Ramos (cell line): ENCODE measurements around the gene ANO4.
"Not testable (repeated sequence)": the region's sequence is repeated elsewhere in the genome, so short reads cannot be mapped to it uniquely, and the experiment has no call there.

Source experiments
- in situ Hi-C: fragments of 300-500 bp; cut with MboI; formaldehyde crosslinking; loops from one replicate; pipeline ENCODE4 v1.14.3; 2022; ENCODE audit warnings: low sequenced_read_pairs; ENCODE audit not compliant: unreplicated experiment

The ANO4 gene

DNA sequence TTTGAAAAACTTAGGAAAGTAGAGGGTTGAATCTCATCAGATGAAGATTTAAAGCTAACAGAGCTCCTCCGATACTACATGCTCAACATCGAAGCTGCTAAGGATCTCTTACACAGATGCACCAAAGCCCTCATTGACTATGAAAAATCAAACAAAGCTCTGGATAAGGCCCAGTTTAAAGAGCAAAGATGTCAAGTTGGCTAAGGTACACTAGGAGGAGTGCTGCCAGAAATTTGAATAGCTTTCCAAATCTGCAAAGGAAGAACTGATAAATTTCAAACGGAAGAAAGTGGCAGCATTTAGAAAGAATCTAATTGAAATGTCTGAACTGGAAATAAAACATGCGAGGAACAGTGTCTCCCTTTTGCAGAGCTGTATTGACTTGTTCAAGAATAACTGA, 274.3 kb downstream of the ANO4 start:
- in situ Hi-C loops, result no loop called here

DNA sequence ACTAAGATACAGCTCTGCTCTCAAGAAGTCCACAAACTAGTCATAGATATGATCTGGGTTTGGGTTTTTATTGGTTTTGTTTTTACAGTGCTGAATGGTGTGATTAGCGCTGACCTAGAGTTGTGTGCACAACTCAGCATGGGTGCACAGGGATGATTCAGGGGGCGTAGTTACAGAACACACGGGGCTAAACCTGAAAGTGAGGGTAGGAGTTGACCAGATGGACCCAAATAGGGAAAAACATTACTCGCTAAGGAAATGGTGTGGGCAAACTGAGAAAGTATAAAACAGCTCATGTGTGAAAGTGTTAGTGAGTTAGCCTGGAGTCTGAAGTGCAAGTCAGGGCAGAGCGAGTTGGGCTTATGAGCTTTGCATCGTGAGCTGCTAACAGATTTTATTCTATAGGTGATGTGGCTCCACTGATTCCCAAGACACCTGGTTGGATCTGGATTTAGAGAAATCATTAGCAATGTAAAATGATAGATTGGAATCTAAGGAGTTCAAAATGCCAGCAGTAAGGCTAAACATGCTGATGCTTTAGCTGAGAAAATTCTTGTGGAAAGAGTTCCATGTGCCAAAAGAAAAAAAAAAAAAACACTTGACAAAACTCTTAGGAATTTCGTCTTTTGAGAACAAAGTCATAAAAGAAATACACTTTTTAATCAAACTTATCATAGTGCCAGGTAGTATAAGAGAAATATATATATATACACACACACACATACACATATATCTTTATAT, 280.5 kb downstream of the ANO4 start:
- in situ Hi-C loops, result no loop called here

GRCh38 chr12:101076921-101077320, 282.3 kb downstream of the ANO4 start:
- in situ Hi-C loops, result no loop called here

DNA sequence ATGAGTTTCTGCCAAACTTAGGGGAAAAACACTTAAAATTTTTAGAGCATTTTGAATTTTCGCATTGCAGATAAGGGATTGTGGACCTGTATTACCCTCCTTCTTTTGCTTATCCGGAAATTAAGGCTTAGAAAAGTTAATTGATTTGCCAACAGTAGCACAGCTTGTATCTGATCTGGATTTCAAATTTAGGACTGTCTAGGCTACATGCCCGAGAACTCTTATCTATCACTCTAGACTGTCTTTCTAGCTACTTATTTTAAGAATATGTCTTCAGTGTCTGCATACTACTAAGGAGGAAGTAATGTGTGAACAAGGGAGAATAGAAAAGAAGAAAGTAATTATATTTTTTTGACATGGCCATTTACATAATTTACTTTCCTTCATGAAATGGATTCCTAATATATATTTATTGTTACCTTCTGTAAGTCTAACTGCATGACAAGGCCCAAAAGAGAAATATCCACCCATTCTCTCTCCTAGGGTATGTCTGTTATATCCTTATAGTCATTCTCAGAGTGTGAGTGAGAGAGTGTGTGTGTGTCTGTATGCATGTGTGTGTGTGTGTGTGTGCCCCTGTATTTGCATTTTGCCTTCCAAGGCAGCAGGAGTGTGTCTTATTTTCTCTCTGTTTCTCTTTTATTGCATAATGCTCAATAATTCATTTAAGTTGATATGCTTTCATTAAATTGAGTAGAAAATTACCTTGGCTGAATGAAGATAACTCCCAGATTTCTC, 283.4 kb downstream of the ANO4 start:
- in situ Hi-C loops, result no loop called here

DNA sequence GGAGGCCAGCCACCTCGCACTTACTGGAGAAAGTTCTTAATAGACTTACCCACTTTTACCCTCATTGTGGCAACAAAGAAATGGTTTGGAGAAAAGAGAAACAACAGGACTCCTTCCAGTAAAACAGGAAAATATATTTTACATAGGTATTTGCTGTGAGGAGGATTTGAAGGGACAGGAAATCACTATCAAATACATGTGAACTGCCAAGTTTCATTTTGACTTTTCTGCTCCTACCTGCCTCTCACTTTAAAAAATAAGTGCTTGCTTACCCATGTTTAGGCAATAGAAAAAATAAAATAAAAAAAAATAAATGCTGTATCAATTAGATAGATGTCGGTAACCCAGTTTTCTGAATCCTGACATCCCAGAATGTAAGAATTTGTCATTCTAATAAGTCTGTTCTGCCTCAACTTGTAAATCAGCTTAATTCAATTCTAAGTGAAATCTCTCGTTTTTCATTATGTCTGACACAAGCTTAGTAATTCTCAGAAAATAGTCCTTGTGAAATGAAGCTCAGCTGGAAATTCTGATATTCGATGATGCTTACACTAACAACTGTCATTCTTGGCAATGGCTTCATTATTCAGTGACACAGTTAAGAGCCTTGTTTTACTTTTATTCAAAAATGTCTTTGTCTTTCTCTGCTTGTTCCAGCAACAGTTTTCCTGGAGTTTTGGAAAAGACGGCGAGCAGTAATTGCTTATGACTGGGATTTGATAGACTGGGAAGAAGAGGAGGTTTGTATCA, 284.1 kb downstream of the ANO4 start:
- in situ Hi-C loops, result no loop called here

DNA sequence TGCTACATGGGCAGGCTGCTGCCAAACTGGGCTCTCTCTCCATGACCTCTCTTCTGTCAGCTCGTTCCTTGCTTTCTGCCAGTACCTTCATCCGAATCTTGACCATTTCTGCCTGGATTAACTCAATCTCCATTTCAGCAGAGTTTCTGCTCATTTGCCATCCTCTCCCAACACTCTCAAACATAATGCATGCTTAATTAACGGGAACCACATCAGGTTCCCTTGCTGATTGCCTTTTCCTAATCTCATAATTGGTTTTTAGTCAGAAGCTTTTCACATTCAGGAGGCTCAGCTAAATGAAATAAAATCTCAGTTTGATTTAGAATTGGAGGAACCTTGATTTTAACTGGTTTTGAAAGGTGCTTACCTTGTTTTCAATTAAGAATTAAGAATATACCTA, 288.1 kb downstream of the ANO4 start:
- in situ Hi-C loops, result no loop called here

DNA sequence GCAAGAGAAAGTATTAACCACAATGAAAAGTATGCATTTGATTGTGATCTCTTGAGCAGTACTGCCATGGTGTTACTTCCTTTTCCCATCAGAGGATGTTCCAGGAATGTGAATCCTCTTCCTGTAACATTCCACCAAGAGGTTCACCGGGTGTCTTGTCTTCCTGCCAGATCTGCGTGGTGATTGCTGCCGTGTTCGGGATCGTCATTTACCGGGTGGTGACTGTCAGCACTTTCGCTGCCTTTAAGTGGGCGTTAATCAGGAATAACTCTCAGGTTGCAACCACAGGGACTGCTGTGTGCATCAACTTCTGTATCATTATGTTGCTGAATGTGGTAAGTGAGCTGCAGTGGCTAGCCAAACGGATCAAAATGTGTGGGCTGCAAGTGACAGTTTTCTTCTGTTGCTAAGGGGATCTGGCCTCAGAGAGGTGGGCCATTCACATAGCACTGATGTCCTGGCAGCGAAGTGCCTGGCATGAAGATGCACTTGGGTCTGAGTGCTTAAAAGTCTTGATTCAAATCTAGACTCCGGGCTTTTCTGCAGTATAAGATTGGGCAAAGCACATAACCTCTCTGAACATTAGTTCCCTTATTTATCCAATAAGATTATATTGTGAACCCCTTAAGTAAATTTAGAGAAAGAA, 292.0 kb downstream of the ANO4 start:
- in situ Hi-C loops, result no loop called here

DNA sequence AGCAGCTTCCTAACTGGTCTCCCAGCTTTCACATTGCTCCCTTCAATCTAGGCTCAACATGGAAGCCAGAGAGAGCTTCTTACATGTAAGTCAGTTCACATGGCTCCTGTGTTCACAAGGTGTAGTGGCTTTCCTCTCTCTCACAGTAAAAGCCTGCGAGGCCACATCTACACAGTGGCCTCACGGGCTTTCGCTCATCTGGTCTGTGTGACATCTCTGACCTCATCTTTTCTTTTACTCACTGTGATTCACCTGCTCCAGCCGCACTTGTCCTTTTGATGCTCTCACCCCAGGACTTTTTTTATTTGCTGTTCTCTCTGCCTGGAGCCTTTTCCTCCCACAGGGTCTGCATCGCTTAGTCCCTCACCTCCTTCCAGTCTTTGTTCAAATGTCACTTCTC, 293.3 kb downstream of the ANO4 start:
- in situ Hi-C loops, result no loop called here

- in situ Hi-C loops, result no loop called here
These were observed 294.7 kb downstream of the ANO4 start for GRCh38 chr12:101089271-101089670.

- in situ Hi-C loops, result not testable (repeated sequence)
These were observed 295.6 kb downstream of the ANO4 start for GRCh38 chr12:101090222-101090621.

DNA sequence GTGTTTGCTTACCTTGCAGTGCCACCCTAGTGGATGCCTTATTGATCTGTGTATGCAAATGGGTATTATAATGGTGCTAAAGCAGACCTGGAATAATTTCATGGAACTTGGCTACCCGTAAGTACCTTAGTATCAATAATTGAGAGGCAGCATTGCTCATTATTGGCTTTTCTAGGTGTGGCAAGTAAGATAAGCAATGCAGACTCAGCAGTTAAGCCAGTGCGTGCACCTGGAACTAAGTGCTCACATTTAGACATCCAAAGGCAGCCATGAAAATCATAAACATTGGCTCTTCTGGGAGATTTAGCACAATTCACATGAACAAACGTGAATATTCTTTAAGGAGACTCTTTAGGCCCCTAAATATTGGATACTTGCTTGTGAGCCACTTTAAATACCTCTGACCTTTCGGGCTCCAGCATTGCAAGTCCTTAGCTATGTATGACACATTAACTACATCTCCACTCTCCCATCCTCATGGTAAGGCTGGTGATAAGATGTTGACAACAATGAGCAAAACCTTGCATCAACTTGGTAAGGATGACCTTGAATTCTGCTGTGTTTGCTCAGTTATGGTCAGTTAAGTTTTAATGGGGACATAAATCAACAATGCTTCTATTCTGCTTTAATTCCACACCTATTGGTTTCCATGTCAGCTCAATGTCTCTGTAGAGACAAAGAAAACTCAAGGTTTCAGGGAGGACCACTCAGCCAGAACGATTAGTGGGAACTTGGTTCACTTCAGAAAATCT, 303.4 kb downstream of the ANO4 start:
- in situ Hi-C loops, result no loop called here

GRCh38 chr12:101107032-101107763, 312.6 kb downstream of the ANO4 start:
- in situ Hi-C loops, result no loop called here

GRCh38 chr12:101108130-101108529, 313.6 kb downstream of the ANO4 start:
- in situ Hi-C loops, result no loop called here

- in situ Hi-C loops, result no loop called here
These were observed 316.3 kb downstream of the ANO4 start for GRCh38 chr12:101110866-101111265.

DNA sequence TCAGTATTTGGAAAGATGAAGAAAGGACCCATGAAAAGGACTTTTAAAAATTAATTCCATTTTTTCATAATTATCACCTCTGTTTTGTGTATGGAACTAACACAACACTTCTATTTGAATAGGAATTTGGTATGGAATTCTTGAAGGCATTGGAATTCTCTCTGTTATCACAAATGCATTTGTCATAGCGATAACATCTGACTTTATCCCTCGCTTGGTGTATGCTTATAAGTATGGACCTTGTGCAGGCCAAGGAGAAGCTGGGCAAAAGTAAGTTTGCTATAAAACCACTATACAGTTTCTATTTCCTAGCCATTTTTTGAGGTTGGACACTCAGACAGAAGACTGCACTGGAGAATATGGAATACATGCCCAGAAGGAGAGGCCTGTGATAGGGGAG, 316.9 kb downstream of the ANO4 start:
- in situ Hi-C loops, result no loop called here

DNA sequence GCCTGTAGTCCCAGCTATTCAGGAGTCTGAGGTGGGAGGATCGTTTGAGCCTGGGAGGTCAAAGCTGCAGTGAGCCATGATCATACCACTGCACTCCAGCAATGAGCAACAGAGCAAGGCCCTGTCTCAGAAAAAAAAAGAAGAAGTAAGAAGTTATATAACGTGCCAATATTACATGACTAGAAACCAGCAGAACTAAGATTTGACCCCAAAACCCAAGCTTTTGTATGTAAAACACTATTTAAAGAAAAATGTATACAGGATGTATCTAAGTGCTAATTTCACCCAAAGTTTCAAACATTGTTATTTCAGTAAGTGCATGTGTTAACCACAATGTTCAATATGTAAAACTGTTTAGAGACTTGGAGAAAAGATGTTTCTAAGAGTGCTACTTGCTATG, 320.8 kb downstream of the ANO4 start:
- in situ Hi-C loops, result no loop called here

- in situ Hi-C loops, result no loop called here
These were observed 322.3 kb downstream of the ANO4 start for GRCh38 chr12:101116911-101117310.

GRCh38 chr12:101117842-101118241, 323.3 kb downstream of the ANO4 start:
- in situ Hi-C loops, result no loop called here

GRCh38 chr12:101127521-101128219, 333.1 kb downstream of the ANO4 start:
- in situ Hi-C loops, result no loop called here
